ENCODE results near the gene UTF1. TPM values are rescaled to one million over a fixed set of nuclear protein-coding genes. Genes with fewer than 3 reads are reported as not detected.

The UTF1 gene
- total and polyA plus RNA-seq, 4 donors: 0.06 to 0.52 TPM; not detected in 2

GRCh38 chr10:133257489-133258065 is 27.6 kb downstream of the UTF1 start:
- 8 to 10% methylated on average over 26 to 27 of the region's 27 CpGs for WGBS, 2 donors
- Histone ChIP-seq H3K27me3 (ENCODE audit: control insufficient read depth in 3 of 3, insufficient read depth in 3 of 3, low read length in 2 of 3) (peaks cover 0 to 3% (median 0%) of the 10 kb centered on the region in 3 donors), H3K4me1 (ENCODE audit: control insufficient read depth in 5 of 5, insufficient read depth in 5 of 5, low read length in 5 of 5) (peaks cover 2 to 38% (median 5%) of the 10 kb centered on the region in 5 donors), H3K27ac (ENCODE audit: low read depth in 1 of 2, low read length in 1 of 2) (peak overlapping the region in 1 of 2 donors; percentile 90), H3K9ac (ENCODE audit: insufficient read depth in 1 of 2, low read length in 2 of 2) (no peak overlapping the region), H3K9me3 (ENCODE audit: control insufficient read depth in 4 of 4, insufficient read depth in 3 of 4, low read length in 3 of 4) (no peaks in the 10 kb centered on the region), H3K36me3 (ENCODE audit: control insufficient read depth in 4 of 4, insufficient read depth in 4 of 4, low read length in 4 of 4) (no peaks in the 10 kb centered on the region), H3K4me3 (no peak overlapping the region)
- ATAC-seq (ENCODE audit: insufficient read depth, low FRiP score): peak; percentile 53
- TF ChIP-seq, protein P1, sequence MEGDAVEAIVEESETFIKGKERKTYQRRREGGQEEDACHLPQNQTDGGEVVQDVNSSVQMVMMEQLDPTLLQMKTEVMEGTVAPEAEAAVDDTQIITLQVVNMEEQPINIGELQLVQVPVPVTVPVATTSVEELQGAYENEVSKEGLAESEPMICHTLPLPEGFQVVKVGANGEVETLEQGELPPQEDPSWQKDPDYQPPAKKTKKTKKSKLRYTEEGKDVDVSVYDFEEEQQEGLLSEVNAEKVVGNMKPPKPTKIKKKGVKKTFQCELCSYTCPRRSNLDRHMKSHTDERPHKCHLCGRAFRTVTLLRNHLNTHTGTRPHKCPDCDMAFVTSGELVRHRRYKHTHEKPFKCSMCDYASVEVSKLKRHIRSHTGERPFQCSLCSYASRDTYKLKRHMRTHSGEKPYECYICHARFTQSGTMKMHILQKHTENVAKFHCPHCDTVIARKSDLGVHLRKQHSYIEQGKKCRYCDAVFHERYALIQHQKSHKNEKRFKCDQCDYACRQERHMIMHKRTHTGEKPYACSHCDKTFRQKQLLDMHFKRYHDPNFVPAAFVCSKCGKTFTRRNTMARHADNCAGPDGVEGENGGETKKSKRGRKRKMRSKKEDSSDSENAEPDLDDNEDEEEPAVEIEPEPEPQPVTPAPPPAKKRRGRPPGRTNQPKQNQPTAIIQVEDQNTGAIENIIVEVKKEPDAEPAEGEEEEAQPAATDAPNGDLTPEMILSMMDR (IDR thresholded peaks at IDR 0.05; ENCODE audit: control extremely low read depth, extremely low read depth): peak; percentile 17
- peak in 1 of 3 donors; percentile 45 for DNase-seq

- Histone ChIP-seq H3K27me3 (ENCODE audit: control insufficient read depth in 3 of 3, insufficient read depth in 3 of 3, low read length in 2 of 3) (peaks cover 0 to 3% (median 0%) of the 10 kb centered on the region in 3 donors), H3K4me3 (no peak overlapping the region), H3K9me3 (ENCODE audit: control insufficient read depth in 4 of 4, insufficient read depth in 3 of 4, low read length in 3 of 4) (no peaks in the 10 kb centered on the region), H3K27ac (ENCODE audit: low read depth in 1 of 2, low read length in 1 of 2) (peak overlapping the region in 1 of 2 donors; percentile 90), H3K4me1 (ENCODE audit: control insufficient read depth in 5 of 5, insufficient read depth in 5 of 5, low read length in 5 of 5) (peaks cover 2 to 41% (median 5%) of the 10 kb centered on the region in 5 donors), H3K36me3 (ENCODE audit: control insufficient read depth in 4 of 4, insufficient read depth in 4 of 4, low read length in 4 of 4) (no peaks in the 10 kb centered on the region), H3K9ac (ENCODE audit: insufficient read depth in 1 of 2, low read length in 2 of 2) (no peak overlapping the region)
- TF ChIP-seq, protein P1 (IDR thresholded peaks at IDR 0.05; ENCODE audit: control extremely low read depth, extremely low read depth): no peak
- ATAC-seq (ENCODE audit: insufficient read depth, low FRiP score): no peak
- WGBS, 2 donors: 37 to 49% methylated on average over 20 to 21 of the region's 21 CpGs
- DNase-seq: no peak
Measured at GRCh38 chr10:133258066-133258817, 28.2 kb downstream of the UTF1 start.

- no peak overlapping the region for H3K9ac ChIP-seq (ENCODE audit: insufficient read depth in 1 of 2, low read length in 2 of 2)
- no peak overlapping the region for H3K4me3 ChIP-seq
- peaks cover 0 to 3% (median 0%) of the 10 kb centered on the region in 3 donors for H3K27me3 ChIP-seq (ENCODE audit: control insufficient read depth in 3 of 3, insufficient read depth in 3 of 3, low read length in 2 of 3)
- H3K9me3 ChIP-seq (ENCODE audit: control insufficient read depth in 4 of 4, insufficient read depth in 3 of 4, low read length in 3 of 4): no peaks in the 10 kb centered on the region
- ATAC-seq (ENCODE audit: insufficient read depth, low FRiP score) (peak; percentile 46), DNase-seq (peak; percentile 86 to 89 (median 86))
- WGBS, 2 donors: 21 to 36% methylated on average over 24 of the region's 24 CpGs
- peaks cover 2 to 41% (median 5%) of the 10 kb centered on the region in 5 donors for H3K4me1 ChIP-seq (ENCODE audit: control insufficient read depth in 5 of 5, insufficient read depth in 5 of 5, low read length in 5 of 5)
- H3K36me3 ChIP-seq (ENCODE audit: control insufficient read depth in 4 of 4, insufficient read depth in 4 of 4, low read length in 4 of 4): no peaks in the 10 kb centered on the region
- TF ChIP-seq, protein P1 (IDR thresholded peaks at IDR 0.05; ENCODE audit: control extremely low read depth, extremely low read depth): no peak
- H3K27ac ChIP-seq (ENCODE audit: low read depth in 1 of 2, low read length in 1 of 2): peak overlapping the region in 1 of 2 donors; percentile 90
Measured at GRCh38 chr10:133258818-133259601, 29.0 kb downstream of the UTF1 start.
